Brain microvascular endothelial cell (primary cell): ENCODE measurements around the gene R3HDM2.

ENCODE experiments used
- DNase-seq: peaks from one replicate; pipeline ENCODE4 v3.0.0-alpha.2; 2020
- H3K27ac ChIP-seq: fragments of 250-450 bp; sonication (Bioruptor Pico); 2 replicates; pipeline ENCODE4 v1.5.1; 2020; ENCODE audit warnings: mild to moderate bottlenecking, moderate library complexity
- H3K27me3 ChIP-seq: fragments of 250-450 bp; sonication (Bioruptor Pico); replicated peaks from 2 replicates; pipeline ENCODE4 v1.5.1; 2020; ENCODE audit warnings: mild to moderate bottlenecking
- H3K36me3 ChIP-seq: fragments of 250-450 bp; sonication (Bioruptor Pico); replicated peaks from 2 replicates; pipeline ENCODE4 v1.5.1; 2020; ENCODE audit warnings: mild to moderate bottlenecking
- H3K4me3 ChIP-seq: 2 replicates; pipeline ENCODE4 v1.5.1; 2011; ENCODE audit warnings: low read depth, mild to moderate bottlenecking, control low read depth, low read length, moderate library complexity
- CTCF ChIP-seq: IDR thresholded peaks from 2 replicates; pipeline ENCODE4 v1.5.1; 2011; ENCODE audit warnings: low read depth, mild to moderate bottlenecking, moderate library complexity, low read length, control low read depth, inconsistent platforms; ENCODE audit errors: missing control alignments
- in situ Hi-C: cut with HindIII; loops from 2 replicates; pipeline ENCODE4 v1.10.0; 2017; ENCODE audit warnings: low sequenced_read_pairs, low pct_ligation_motif_present

The R3HDM2 gene

GRCh38 chr12:57221169-57221917, 209.5 kb downstream of the R3HDM2 start:
- TF ChIP-seq CTCF: no peak
- H3K27ac ChIP-seq: no peak overlapping the region
- DNase-seq: no peak

GRCh38 chr12:57220770-57221168, 210.1 kb downstream of the R3HDM2 start:
- Histone ChIP-seq H3K27ac (no peak overlapping the region), H3K4me3 (no peak overlapping the region), H3K27me3 (peaks cover 41% of the 10 kb centered on the region), H3K36me3 (no peaks in the 10 kb centered on the region)
- in situ Hi-C loops: no loop called here
- TF ChIP-seq CTCF: no peak
- DNase-seq: no peak

More at GRCh38 chr12:57221169-57221917, 209.5 kb downstream of the R3HDM2 start:
- no peak overlapping the region for H3K4me3 ChIP-seq
- in situ Hi-C loops: no loop called here
- H3K27me3 ChIP-seq: peaks cover 35% of the 10 kb centered on the region
- H3K36me3 ChIP-seq: no peaks in the 10 kb centered on the region

GRCh38 chr12:57219993-57220754, 210.7 kb downstream of the R3HDM2 start:
- Histone ChIP-seq H3K36me3 (no peaks in the 10 kb centered on the region), H3K27me3 (peaks cover 47% of the 10 kb centered on the region), H3K4me3 (no peak overlapping the region), H3K27ac (no peak overlapping the region)
- no peak for TF ChIP-seq CTCF
- DNase-seq: no peak
- in situ Hi-C loops: no loop called here

GRCh38 chr12:57219205-57219992, 211.4 kb downstream of the R3HDM2 start:
- Histone ChIP-seq H3K27ac (no peak overlapping the region), H3K27me3 (peaks cover 51% of the 10 kb centered on the region), H3K36me3 (no peaks in the 10 kb centered on the region), H3K4me3 (no peak overlapping the region)
- no peak for DNase-seq
- no peak for TF ChIP-seq CTCF
- in situ Hi-C loops: no loop called here

- TF ChIP-seq CTCF: no peak
- peaks cover 3% of the 10 kb centered on the region for H3K36me3 ChIP-seq
- H3K27ac ChIP-seq: no peak overlapping the region
- peaks cover 51% of the 10 kb centered on the region for H3K27me3 ChIP-seq
- in situ Hi-C loops: no loop called here
- no peak for DNase-seq
- no peak overlapping the region for H3K4me3 ChIP-seq
Measured at GRCh38 chr12:57218030-57218853, 212.6 kb downstream of the R3HDM2 start.
